Lung (tissue), 12 donors: ENCODE results near the gene SMURF1. TPM values are rescaled to one million over a fixed set of nuclear protein-coding genes. Genes with fewer than 3 reads are reported as not detected.

Source experiments
- ATAC-seq: fragments of 200-7000 bp; cut with Tn5 transposase; one replicate; pipeline ENCODE4 v1.9.1; 2020; ENCODE audit warnings: moderate number of reproducible peaks; ENCODE audit not compliant: insufficient read depth, low FRiP score
- DNase-seq, 3 donors: peaks; one replicate each; pipeline ENCODE4 v3.0.0-alpha.2; 2013 to 2017
- H3K27ac ChIP-seq, 2 donors: one replicate each; pipeline ENCODE4 v1.5.1; 2013; ENCODE audit warnings: mild to moderate bottlenecking in 2 of 2, moderate library complexity in 2 of 2, control low read depth in 1 of 2, inconsistent platforms in 1 of 2, low read depth in 1 of 2, low read length in 1 of 2
- H3K27me3 ChIP-seq, 3 donors: one replicate each; pipeline ENCODE4 v1.5.1; 2013; ENCODE audit warnings: low read length in 2 of 3; ENCODE audit not compliant: control insufficient read depth in 3 of 3, insufficient read depth in 3 of 3
- H3K36me3 ChIP-seq, 4 donors: one replicate each; pipeline ENCODE4 v1.5.1; 2013; ENCODE audit warnings: low read length in 4 of 4, mild to moderate bottlenecking in 1 of 4, moderate library complexity in 1 of 4; ENCODE audit not compliant: control insufficient read depth in 4 of 4, insufficient read depth in 4 of 4
- H3K4me1 ChIP-seq, 5 donors: one replicate each; pipeline ENCODE4 v1.5.1; 2013; ENCODE audit warnings: low read length in 5 of 5, mild to moderate bottlenecking in 2 of 5, moderate library complexity in 1 of 5; ENCODE audit not compliant: control insufficient read depth in 5 of 5, insufficient read depth in 5 of 5
- H3K4me3 ChIP-seq: one replicate; pipeline ENCODE4 v1.5.1; 2013; ENCODE audit warnings: mild to moderate bottlenecking, control low read depth, moderate library complexity
- H3K9ac ChIP-seq, 2 donors: one replicate each; pipeline ENCODE4 v1.5.1; 2013; ENCODE audit warnings: low read length in 2 of 2, control low read depth in 1 of 2; ENCODE audit not compliant: insufficient read depth in 1 of 2
- H3K9me3 ChIP-seq, 4 donors: one replicate each; pipeline ENCODE4 v1.5.1; 2013; ENCODE audit warnings: low read length in 3 of 4, mild to moderate bottlenecking in 1 of 4, moderate library complexity in 1 of 4; ENCODE audit not compliant: control insufficient read depth in 4 of 4, insufficient read depth in 3 of 4
- CTCF ChIP-seq: IDR thresholded peaks from 2 replicates; pipeline ENCODE4 v1.5.1; 2012; ENCODE audit warnings: mild to moderate bottlenecking; ENCODE audit errors: control extremely low read depth, extremely low read depth
- WGBS, 2 donors: extraction: QIAGEN DNeasy Blood & Tissue Kit; methylation state at CpG; one replicate each; pipeline ENCODE4 v1.1.7; 2013; 5-methylcytosine and 5-hydroxymethylcytosine counted together
- polyA plus RNA-seq, 2 donors: library from polyadenylated mRNA; stranded (reverse); fragments of 200-250 nt; gene quantifications; one replicate each; pipeline ENCODE4 v1.2.1, GENCODE V29; 2013
- total RNA-seq, 2 donors: library from RNA; depleted of rRNA in 1 of 2; stranded (reverse); fragments of >200 nt in 1 of 2; gene quantifications; one replicate each; pipeline ENCODE4 v1.2.1, GENCODE V29; 2014 to 2021
- donor health status: control.
- donor health status: control.
- donor health status: Bipolar disorder and iron deficiency.
- donor health status: healthy.
- donor health status: DM: yes; HTN: yes; CAD: no.

The SMURF1 gene
- total and polyA plus RNA-seq, 4 donors, result 9.0 to 36.4 (median 21.5) TPM

GRCh38 chr7:99125505-99125865, 18.4 kb downstream of the SMURF1 start:
- TF ChIP-seq CTCF, result no peak
- Histone ChIP-seq H3K27me3 (no peaks in the 10 kb centered on the region), H3K36me3 (no peaks in the 10 kb centered on the region), H3K27ac (peak overlapping the region in 1 of 2 donors; percentile 59), H3K4me3 (no peak overlapping the region), H3K4me1 (peaks cover 0 to 23% (median 18%) of the 10 kb centered on the region in 5 donors), H3K9ac (no peak overlapping the region), H3K9me3 (no peaks in the 10 kb centered on the region)
- WGBS, 2 donors, result 75 to 85% methylated on average over 4 of the region's 4 CpGs
- DNase-seq (no peak), ATAC-seq (no peak)

- peak in 1 of 3 donors; percentile 56 for DNase-seq
These were observed 19.0 kb downstream of the SMURF1 start for GRCh38 chr7:99124751-99125504.

GRCh38 chr7:99124236-99124635, 19.7 kb downstream of the SMURF1 start:
- DNase-seq (no peak), ATAC-seq (no peak)
- no peak for TF ChIP-seq CTCF
- Histone ChIP-seq H3K4me1 (peaks cover 0 to 25% (median 16%) of the 10 kb centered on the region in 5 donors), H3K27ac (peak overlapping the region in 1 of 2 donors; percentile 76), H3K4me3 (no peak overlapping the region), H3K9ac (no peak overlapping the region), H3K27me3 (no peaks in the 10 kb centered on the region), H3K9me3 (peaks cover 0 to 3% (median 0%) of the 10 kb centered on the region in 4 donors), H3K36me3 (no peaks in the 10 kb centered on the region)
- 61 to 83% methylated on average over 4 of the region's 4 CpGs for WGBS, 2 donors

More at GRCh38 chr7:99124751-99125504, 19.0 kb downstream of the SMURF1 start:
- Histone ChIP-seq H3K4me3 (no peak overlapping the region), H3K27ac (peak overlapping the region in 1 of 2 donors; percentile 59), H3K9me3 (peaks cover 0 to 2% (median 0%) of the 10 kb centered on the region in 4 donors), H3K4me1 (peaks cover 0 to 23% (median 18%) of the 10 kb centered on the region in 5 donors), H3K9ac (no peak overlapping the region), H3K36me3 (no peaks in the 10 kb centered on the region), H3K27me3 (no peaks in the 10 kb centered on the region)
- 72 to 92% methylated on average over 3 of the region's 3 CpGs for WGBS, 2 donors
- TF ChIP-seq CTCF, result no peak
- peak; percentile 38 for ATAC-seq
